Muscle of leg (tissue), 11 donors: Measurements from ENCODE around the gene TBX10. TPM values are rescaled to one million over a fixed set of nuclear protein-coding genes. Genes with fewer than 3 reads are reported as not detected.

Source experiments
- DNase-seq: peaks from one replicate; pipeline ENCODE4 v3.0.0; 2013
- H3K27ac ChIP-seq: one replicate; pipeline ENCODE4 v1.5.1; 2013; ENCODE audit warnings: mild to moderate bottlenecking, low read length, control low read depth
- H3K27me3 ChIP-seq: one replicate; pipeline ENCODE4 v1.6.1; 2013; ENCODE audit warnings: low read length; ENCODE audit not compliant: control insufficient read depth, insufficient read depth
- H3K36me3 ChIP-seq: one replicate; pipeline ENCODE4 v1.6.1; 2013; ENCODE audit warnings: low read length; ENCODE audit not compliant: control insufficient read depth, insufficient read depth
- H3K4me1 ChIP-seq: one replicate; pipeline ENCODE4 v1.6.1; 2013; ENCODE audit warnings: low read length; ENCODE audit not compliant: control insufficient read depth, insufficient read depth
- H3K4me3 ChIP-seq: one replicate; pipeline ENCODE4 v1.5.1; 2013; ENCODE audit warnings: low read length, control low read depth
- H3K9me3 ChIP-seq: replicated peaks from 2 replicates; pipeline ENCODE4 v1.6.1; 2013; ENCODE audit warnings: low read depth, low read length; ENCODE audit not compliant: control insufficient read depth
- WGBS: methylation state at CpG from one replicate; pipeline ENCODE4 v1.1.5; 2013; ENCODE audit warnings: missing lambda C conversion rate; ENCODE audit not compliant: insufficient coverage; 5-methylcytosine and 5-hydroxymethylcytosine counted together
- polyA plus RNA-seq, 8 donors: library from polyadenylated mRNA; unstranded; fragments of 120-200 nt; gene quantifications; one replicate each; pipeline versions ENCODE4 v1.2.1 to v1.2.3, GENCODE V29; 2013; ENCODE audit warnings: inconsistent platforms in 1 of 8, low replicate concordance in 1 of 8; ENCODE audit not compliant: insufficient read length in 8 of 8, insufficient read depth in 1 of 8
- total RNA-seq: library from RNA; stranded (reverse); fragments of 120-200 nt; gene quantifications from one replicate; pipeline ENCODE4 v1.2.4, GENCODE V29; 2013

The TBX10 gene
- total and polyA plus RNA-seq, 9 donors: 0.40 TPM; not detected in 8

DNA sequence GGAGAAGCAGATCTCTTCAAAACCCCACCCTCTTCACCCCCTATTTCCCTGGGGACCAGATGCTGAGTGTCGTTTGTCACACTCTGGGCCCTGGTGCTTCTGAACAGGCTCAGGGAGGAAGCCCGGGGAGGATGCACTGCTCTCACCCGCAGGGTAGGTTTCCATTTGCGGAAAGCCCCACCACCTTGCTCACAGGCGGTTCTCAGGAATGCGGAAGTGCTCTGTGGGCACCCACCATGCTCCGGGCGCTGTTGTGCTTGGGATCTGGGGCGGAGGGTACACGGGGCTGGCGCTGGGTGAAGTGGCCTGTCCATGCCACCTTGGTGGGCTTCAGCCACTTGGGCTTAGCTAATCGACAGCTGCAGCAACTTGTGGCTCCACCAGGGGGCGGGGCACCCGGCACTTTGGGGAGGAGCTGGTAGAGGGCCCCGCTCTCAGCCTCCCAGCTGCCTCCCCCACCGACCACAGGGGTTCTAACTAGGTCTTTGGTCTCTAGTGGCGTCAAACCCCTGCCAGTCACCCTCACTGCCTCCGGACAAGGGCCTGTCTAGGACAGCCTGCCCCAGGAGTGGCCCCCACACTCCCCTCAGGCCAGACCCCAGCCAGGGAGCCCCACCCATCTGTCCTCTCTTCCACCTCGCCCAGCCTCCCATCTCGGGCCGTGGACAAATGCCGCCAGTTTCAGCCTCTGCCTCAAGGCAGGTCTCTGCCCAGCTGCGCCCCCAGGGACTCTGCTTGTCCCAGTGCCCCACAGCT is 25.4 kb downstream of the TBX10 start:
- DNase-seq: peak; percentile 55
- Histone ChIP-seq H3K9me3 (no peaks in the 10 kb centered on the region), H3K36me3 (peaks cover 37% of the 10 kb centered on the region), H3K4me1 (peaks cover 17% of the 10 kb centered on the region), H3K27ac (peak overlapping the region; percentile 8), H3K27me3 (peaks cover 20% of the 10 kb centered on the region), H3K4me3 (peak overlapping the region; percentile 25)
- 25% methylated on average over 23 of the region's 23 CpGs for WGBS

DNA sequence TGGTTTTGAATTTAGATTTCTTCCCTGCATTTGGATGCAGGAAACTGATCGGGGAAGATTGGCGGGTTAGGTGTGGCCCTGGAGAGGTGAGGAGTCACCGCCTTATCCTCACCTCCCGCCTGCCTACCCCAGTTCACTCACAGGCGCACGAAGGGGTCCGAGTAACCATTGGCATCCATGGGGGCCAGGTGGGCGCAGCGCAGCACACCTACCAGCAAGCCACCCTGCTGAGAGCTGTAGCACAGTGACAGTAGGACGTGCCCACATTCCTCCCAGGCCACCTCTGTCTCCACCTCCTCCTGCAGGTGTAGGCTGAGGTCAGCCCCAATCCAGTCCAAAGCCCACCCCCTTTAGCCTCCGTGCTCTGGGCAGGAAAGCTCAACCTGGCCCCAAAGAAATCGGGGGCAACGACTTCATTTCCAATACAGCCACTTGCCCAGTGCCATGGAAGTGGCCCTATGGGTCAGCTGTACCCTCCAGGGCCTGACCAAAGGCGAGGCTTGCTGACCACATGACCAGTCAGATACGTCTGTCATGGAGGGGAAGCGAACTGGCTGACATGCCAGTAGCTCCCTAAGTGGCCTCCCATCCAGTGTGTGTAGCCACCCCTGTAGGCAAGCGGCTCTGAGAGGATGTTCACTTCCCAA is 26.1 kb downstream of the TBX10 start:
- peaks cover 44% of the 10 kb centered on the region for H3K36me3 ChIP-seq
- DNase-seq: peak; percentile 10
- WGBS: 83% methylated on average over 14 of the region's 17 CpGs
- H3K9me3 ChIP-seq: no peaks in the 10 kb centered on the region
- H3K27ac ChIP-seq: peak overlapping the region; percentile 8
- H3K4me3 ChIP-seq: peak overlapping the region; percentile 25
- peaks cover 20% of the 10 kb centered on the region for H3K27me3 ChIP-seq
- peaks cover 17% of the 10 kb centered on the region for H3K4me1 ChIP-seq

GRCh38 chr11:67612751-67613150 is 26.8 kb downstream of the TBX10 start:
- Histone ChIP-seq H3K4me1 (peaks cover 21% of the 10 kb centered on the region), H3K36me3 (peaks cover 48% of the 10 kb centered on the region), H3K27me3 (peaks cover 20% of the 10 kb centered on the region), H3K27ac (no peak overlapping the region), H3K9me3 (no peaks in the 10 kb centered on the region), H3K4me3 (no peak overlapping the region)
- DNase-seq: peak; percentile 5
- 86% methylated on average over 12 of the region's 13 CpGs for WGBS

- no peaks in the 10 kb centered on the region for H3K9me3 ChIP-seq
- H3K36me3 ChIP-seq: peaks cover 48% of the 10 kb centered on the region
- peaks cover 28% of the 10 kb centered on the region for H3K4me1 ChIP-seq
- WGBS: 88% methylated on average over 32 of the region's 37 CpGs
- no peak for DNase-seq
- peaks cover 19% of the 10 kb centered on the region for H3K27me3 ChIP-seq
- no peak overlapping the region for H3K27ac ChIP-seq
- H3K4me3 ChIP-seq: no peak overlapping the region
These were observed 27.6 kb downstream of the TBX10 start for GRCh38 chr11:67611704-67612587.

- Histone ChIP-seq H3K9me3 (no peaks in the 10 kb centered on the region), H3K4me1 (peaks cover 33% of the 10 kb centered on the region), H3K27me3 (peaks cover 11% of the 10 kb centered on the region), H3K27ac (no peak overlapping the region), H3K36me3 (peaks cover 48% of the 10 kb centered on the region), H3K4me3 (no peak overlapping the region)
- peak; percentile 2 for DNase-seq
- 89% methylated on average over 14 of the region's 14 CpGs for WGBS
These were observed 28.4 kb downstream of the TBX10 start for GRCh38 chr11:67611165-67611564.

- DNase-seq: no peak
- H3K27ac ChIP-seq: no peak overlapping the region
- peaks cover 4% of the 10 kb centered on the region for H3K27me3 ChIP-seq
- H3K9me3 ChIP-seq: no peaks in the 10 kb centered on the region
- WGBS: 89% methylated on average over 9 of the region's 15 CpGs
- H3K4me1 ChIP-seq: peaks cover 29% of the 10 kb centered on the region
- peaks cover 48% of the 10 kb centered on the region for H3K36me3 ChIP-seq
- H3K4me3 ChIP-seq: no peak overlapping the region
These were observed 29.2 kb downstream of the TBX10 start for GRCh38 chr11:67610302-67610868.

- no peak for DNase-seq
- no peaks in the 10 kb centered on the region for H3K9me3 ChIP-seq
- H3K36me3 ChIP-seq: peaks cover 48% of the 10 kb centered on the region
- H3K27me3 ChIP-seq: peaks cover 2% of the 10 kb centered on the region
- peaks cover 25% of the 10 kb centered on the region for H3K4me1 ChIP-seq
- H3K4me3 ChIP-seq: no peak overlapping the region
- H3K27ac ChIP-seq: no peak overlapping the region
- 91% methylated on average over 8 of the region's 10 CpGs for WGBS
These were observed 30.2 kb downstream of the TBX10 start for GRCh38 chr11:67609316-67609715.

GRCh38 chr11:67608486-67608885 is 31.1 kb downstream of the TBX10 start:
- Histone ChIP-seq H3K27ac (no peak overlapping the region), H3K9me3 (no peaks in the 10 kb centered on the region), H3K27me3 (peaks cover 3% of the 10 kb centered on the region), H3K36me3 (peaks cover 48% of the 10 kb centered on the region), H3K4me1 (peaks cover 17% of the 10 kb centered on the region), H3K4me3 (no peak overlapping the region)
- DNase-seq: no peak
- 88% methylated on average over 6 of the region's 8 CpGs for WGBS

- H3K27ac ChIP-seq: no peak overlapping the region
- no peak for DNase-seq
- peaks cover 17% of the 10 kb centered on the region for H3K4me1 ChIP-seq
- no peaks in the 10 kb centered on the region for H3K9me3 ChIP-seq
- H3K36me3 ChIP-seq: peaks cover 39% of the 10 kb centered on the region
- WGBS: 0% methylated on average over 1 of the region's 9 CpGs
- H3K4me3 ChIP-seq: peak overlapping the region; percentile 100
- peaks cover 7% of the 10 kb centered on the region for H3K27me3 ChIP-seq
These were observed 32.1 kb downstream of the TBX10 start for GRCh38 chr11:67607507-67607906.
